K562 (cell line): ENCODE measurements around the gene IL11.

Source experiments
- ADNP ChIP-seq: fragments of 200-800 bp; sonication (Bioruptor generic); IDR thresholded peaks from 2 replicates; pipeline ENCODE4 v1.6.1; 2016; ENCODE audit warnings: missing genetic modification characterization, missing compliant biosample characterization
- CREBBP ChIP-seq: IDR thresholded peaks from one replicate; pipeline ENCODE4 v1.6.1; 2012; ENCODE audit warnings: low read depth, mild to moderate bottlenecking, control low read depth, inconsistent platforms, low read length
- DLX4 ChIP-seq: fragments of 250-450 bp; sonication (Bioruptor Pico); IDR thresholded peaks from 2 replicates; pipeline ENCODE4 v1.6.1; 2021; ENCODE audit warnings: mild to moderate bottlenecking
- EZH2 ChIP-seq: IDR thresholded peaks from 2 replicates; pipeline ENCODE4 v1.6.1; 2012; ENCODE audit warnings: low read depth, mild to moderate bottlenecking, inconsistent platforms, low read length, borderline replicate concordance
- FOXP4 ChIP-seq: sonication (generic); formaldehyde crosslinking; IDR thresholded peaks from 2 replicates; pipeline ENCODE4 v1.8.0; 2022; ENCODE audit warnings: mild to moderate bottlenecking, missing genetic modification reagents, borderline replicate concordance
- JUN ChIP-seq, 2 experiments: sonication (generic) in 1 of 2; formaldehyde crosslinking in 1 of 2; IDR thresholded peaks; 2 replicates each; pipeline versions ENCODE4 v1.6.1 to v1.8.0; 2012 to 2022; ENCODE audit warnings: borderline replicate concordance in 2 of 2, mild to moderate bottlenecking in 2 of 2, improper control_type of control experiment in 1 of 2, low read depth in 1 of 2, low read length in 1 of 2, missing genetic modification reagents in 1 of 2
- MECOM ChIP-seq: fragments of 250-450 bp; sonication (Bioruptor Pico); IDR thresholded peaks from 2 replicates; pipeline ENCODE4 v1.8.0; 2022; ENCODE audit warnings: inconsistent platforms
- POLR2AphosphoS5 ChIP-seq: IDR thresholded peaks from 2 replicates; pipeline ENCODE4 v1.6.1; 2011; ENCODE audit warnings: mild to moderate bottlenecking, low read depth, low read length, moderate library complexity; ENCODE audit not compliant: control insufficient read depth, insufficient read depth
- TCF7 ChIP-seq: sonication (generic); IDR thresholded peaks from 2 replicates; pipeline ENCODE4 v1.6.1; 2016; ENCODE audit warnings: antibody characterized with exemption, borderline replicate concordance
- ZBTB7A ChIP-seq: IDR thresholded peaks from 2 replicates; pipeline ENCODE4 v1.6.1; 2011; ENCODE audit warnings: low read depth, mild to moderate bottlenecking, low read length, moderate library complexity, borderline replicate concordance; ENCODE audit not compliant: control insufficient read depth
- ZNF785 ChIP-seq: fragments of 250-450 bp; sonication (Bioruptor Pico); IDR thresholded peaks from 2 replicates; pipeline ENCODE4 v1.4.0; 2020; ENCODE audit warnings: mild to moderate bottlenecking
- ZSCAN29 ChIP-seq: fragments of 450-650 bp; IDR thresholded peaks from 2 replicates; pipeline ENCODE4 v1.6.1; 2017
- TF ChIP-seq, protein P1 (sequence below), 3 experiments: IDR thresholded peaks in 2 of 3; conservative IDR thresholded peaks in 1 of 3; 2 replicates each; pipeline ENCODE4 v1.5.1; 2011 to 2012; ENCODE audit warnings: low read length in 3 of 3, mild to moderate bottlenecking in 3 of 3, control low read depth in 2 of 3, improper control_type of control experiment in 1 of 3, inconsistent platforms in 1 of 3, low read depth in 1 of 3, mixed read lengths in 1 of 3, moderate library complexity in 1 of 3; ENCODE audit not compliant: insufficient read depth in 2 of 3

DNA sequence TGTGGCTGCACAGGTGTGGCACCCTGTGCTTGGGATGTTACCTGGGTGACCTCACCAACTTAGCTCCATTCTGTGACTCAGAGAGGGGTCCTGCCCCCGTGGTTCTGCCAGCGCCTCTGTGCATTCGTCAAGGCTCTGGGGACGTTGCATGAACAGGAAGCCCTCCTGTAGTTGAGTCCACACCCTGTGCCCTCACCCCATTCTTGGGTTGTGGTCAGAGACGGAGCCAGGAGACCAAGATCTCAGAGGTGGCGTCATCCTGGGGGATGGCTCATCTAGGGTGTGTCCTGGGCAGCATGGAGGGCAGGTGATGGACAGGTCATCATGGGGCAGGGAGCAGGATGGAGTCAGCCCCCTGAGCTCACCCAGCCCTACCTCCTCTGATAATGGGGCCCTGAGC, 18.2 kb downstream of the IL11 start:
- TF ChIP-seq, protein P1, sequence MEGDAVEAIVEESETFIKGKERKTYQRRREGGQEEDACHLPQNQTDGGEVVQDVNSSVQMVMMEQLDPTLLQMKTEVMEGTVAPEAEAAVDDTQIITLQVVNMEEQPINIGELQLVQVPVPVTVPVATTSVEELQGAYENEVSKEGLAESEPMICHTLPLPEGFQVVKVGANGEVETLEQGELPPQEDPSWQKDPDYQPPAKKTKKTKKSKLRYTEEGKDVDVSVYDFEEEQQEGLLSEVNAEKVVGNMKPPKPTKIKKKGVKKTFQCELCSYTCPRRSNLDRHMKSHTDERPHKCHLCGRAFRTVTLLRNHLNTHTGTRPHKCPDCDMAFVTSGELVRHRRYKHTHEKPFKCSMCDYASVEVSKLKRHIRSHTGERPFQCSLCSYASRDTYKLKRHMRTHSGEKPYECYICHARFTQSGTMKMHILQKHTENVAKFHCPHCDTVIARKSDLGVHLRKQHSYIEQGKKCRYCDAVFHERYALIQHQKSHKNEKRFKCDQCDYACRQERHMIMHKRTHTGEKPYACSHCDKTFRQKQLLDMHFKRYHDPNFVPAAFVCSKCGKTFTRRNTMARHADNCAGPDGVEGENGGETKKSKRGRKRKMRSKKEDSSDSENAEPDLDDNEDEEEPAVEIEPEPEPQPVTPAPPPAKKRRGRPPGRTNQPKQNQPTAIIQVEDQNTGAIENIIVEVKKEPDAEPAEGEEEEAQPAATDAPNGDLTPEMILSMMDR (IDR thresholded peaks at IDR 0.05 in 2 of 3, conservative IDR thresholded peaks at IDR 0.05 in 1 of 3; ENCODE audit: insufficient read depth in 2 of 3, low read depth in 1 of 3, low read length in 3 of 3) = no peak
- TF ChIP-seq CREBBP = no peak
- TF ChIP-seq ZNF785 (CRISPR knock-in tag) = no peak
- TF ChIP-seq JUN (IDR thresholded peaks at IDR 0.05; ENCODE audit: borderline replicate concordance, low read depth, low read length) = no peak
- no peak for TF ChIP-seq JUN (CRISPR knock-in tag; IDR thresholded peaks at IDR 0.05; ENCODE audit: borderline replicate concordance)
- no peak for TF ChIP-seq ADNP (tag)
- no peak for TF ChIP-seq POLR2AphosphoS5
- no peak for TF ChIP-seq TCF7
- TF ChIP-seq FOXP4 (CRISPR knock-in tag) = no peak
- TF ChIP-seq ZBTB7A = no peak
- TF ChIP-seq EZH2 = no peak
- no peak for TF ChIP-seq MECOM (CRISPR knock-in tag)
- TF ChIP-seq ZSCAN29 = no peak
- no peak for TF ChIP-seq DLX4 (CRISPR knock-in tag)
